Measurements from ENCODE around the gene SCN3B.

SCN3B gene

DNA sequence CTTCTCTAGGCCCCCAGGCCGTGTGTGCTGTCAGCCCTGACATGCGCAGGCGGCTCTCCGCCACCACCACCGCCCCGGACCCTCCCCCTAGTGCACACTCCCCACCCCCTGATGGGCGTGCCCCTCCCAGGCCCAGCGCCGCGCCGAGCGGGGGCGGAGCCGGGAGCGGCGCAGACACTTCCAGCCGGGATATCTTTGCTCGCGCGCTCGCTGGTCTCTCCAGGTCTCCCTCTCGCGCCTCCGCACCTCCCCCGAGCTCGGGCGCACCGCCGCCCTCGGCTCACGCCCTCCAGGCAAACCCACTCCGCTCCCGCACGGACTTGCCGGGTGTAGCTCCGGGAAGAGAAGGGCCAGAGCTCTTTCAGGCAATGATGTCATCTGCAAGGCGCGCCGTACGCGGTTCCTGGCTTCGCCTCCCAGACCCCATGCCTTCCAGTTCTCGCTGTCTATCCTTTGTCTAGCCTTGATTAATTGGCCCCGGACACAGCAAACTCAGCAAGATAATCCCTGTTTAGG lies at the start of gene SCN3B (continued):
- TF ChIP-seq ZNF302 (tag by site-specific recombination; IDR thresholded peaks at IDR 0.05; ENCODE audit: low read depth) (no peak), KLF10 (tag by site-specific recombination; IDR thresholded peaks at IDR 0.05) (peak; percentile 59; the same call in 1 of the 2 replicates), ZNF701 (tag by site-specific recombination; IDR thresholded peaks at IDR 0.05) (no peak), ZNF423 (tag by site-specific recombination; IDR thresholded peaks at IDR 0.05) (no peak), HOXD13 (CRISPR knock-in tag; IDR thresholded peaks at IDR 0.05; ENCODE audit: borderline replicate concordance) (no peak), GLI4 (tag by site-specific recombination; IDR thresholded peaks at IDR 0.05) (no peak), MYNN (tag by site-specific recombination; IDR thresholded peaks at IDR 0.05; ENCODE audit: borderline replicate concordance) (no peak), ZNF776 (tag by site-specific recombination; IDR thresholded peaks at IDR 0.05; ENCODE audit: borderline replicate concordance) (no peak), GLIS1 (tag by site-specific recombination; IDR thresholded peaks at IDR 0.05) (peak; percentile 56; the same call in 1 of the 2 replicates), ZNF837 (tag by site-specific recombination; IDR thresholded peaks at IDR 0.05) (no peak), PRDM1 (tag by site-specific recombination; IDR thresholded peaks at IDR 0.05) (no peak), ZNF558 (tag by site-specific recombination; IDR thresholded peaks at IDR 0.05) (no peak), ZNF16 (tag by site-specific recombination; IDR thresholded peaks at IDR 0.05; ENCODE audit: low read depth) (no peak), ZNF747 (tag by site-specific recombination; IDR thresholded peaks at IDR 0.05) (no peak), ZNF350 (tag by site-specific recombination; IDR thresholded peaks at IDR 0.05) (no peak), ZNF404 (tag by site-specific recombination; IDR thresholded peaks at IDR 0.05) (no peak), SP2 (tag by site-specific recombination; IDR thresholded peaks at IDR 0.05) (peak; percentile 88), ZSCAN30 (tag by site-specific recombination; IDR thresholded peaks at IDR 0.05) (no peak), ZNF555 (tag by site-specific recombination; conservative IDR thresholded peaks at IDR 0.05) (no peak), WT1 (tag by site-specific recombination; IDR thresholded peaks at IDR 0.05) (peak; percentile 43; the same call in 1 of the 2 replicates), ZNF629 (tag by site-specific recombination; IDR thresholded peaks at IDR 0.05) (peak; percentile 69), ZNF501 (tag by site-specific recombination; IDR thresholded peaks at IDR 0.05) (no peak), ZSCAN16 (tag by site-specific recombination; IDR thresholded peaks at IDR 0.05) (no peak), ZNF335 (tag by site-specific recombination; conservative IDR thresholded peaks at IDR 0.05) (0 out of 2 replicates have a peak, but pooled peaks have one; percentile 24), ZNF114 (tag by site-specific recombination; IDR thresholded peaks at IDR 0.05) (no peak), ZBTB48 (tag by site-specific recombination; IDR thresholded peaks at IDR 0.05) (no peak), GLI2 (tag by site-specific recombination; IDR thresholded peaks at IDR 0.05; ENCODE audit: borderline replicate concordance, low read depth) (no peak), ZFHX2 (tag by site-specific recombination; conservative IDR thresholded peaks at IDR 0.05) (peak; percentile 96), ZNF175 (tag by site-specific recombination; IDR thresholded peaks at IDR 0.05) (no peak), ZNF184 (tag by site-specific recombination; IDR thresholded peaks at IDR 0.05) (no peak), ZNF292 (tag by site-specific recombination; IDR thresholded peaks at IDR 0.05; ENCODE audit: borderline replicate concordance, low read depth) (no peak), SETDB1 (IDR thresholded peaks at IDR 0.05; ENCODE audit: insufficient read length, low read length) (no peak), ZNF341 (tag by site-specific recombination; IDR thresholded peaks at IDR 0.05; ENCODE audit: low read depth) (peak; percentile 95), ZNF670 (tag by site-specific recombination; IDR thresholded peaks at IDR 0.05; ENCODE audit: low read depth) (no peak)
- TF ChIP-seq, protein P1, sequence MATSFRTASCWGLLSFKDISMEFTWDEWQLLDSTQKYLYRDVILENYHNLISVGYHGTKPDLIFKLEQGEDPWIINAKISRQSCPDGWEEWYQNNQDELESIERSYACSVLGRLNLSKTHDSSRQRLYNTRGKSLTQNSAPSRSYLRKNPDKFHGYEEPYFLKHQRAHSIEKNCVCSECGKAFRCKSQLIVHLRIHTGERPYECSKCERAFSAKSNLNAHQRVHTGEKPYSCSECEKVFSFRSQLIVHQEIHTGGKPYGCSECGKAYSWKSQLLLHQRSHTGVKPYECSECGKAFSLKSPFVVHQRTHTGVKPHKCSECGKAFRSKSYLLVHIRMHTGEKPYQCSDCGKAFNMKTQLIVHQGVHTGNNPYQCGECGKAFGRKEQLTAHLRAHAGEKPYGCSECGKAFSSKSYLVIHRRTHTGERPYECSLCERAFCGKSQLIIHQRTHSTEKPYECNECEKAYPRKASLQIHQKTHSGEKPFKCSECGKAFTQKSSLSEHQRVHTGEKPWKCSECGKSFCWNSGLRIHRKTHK (tag by site-specific recombination; IDR thresholded peaks at IDR 0.05), result no peak
- TF ChIP-seq, protein P2, sequence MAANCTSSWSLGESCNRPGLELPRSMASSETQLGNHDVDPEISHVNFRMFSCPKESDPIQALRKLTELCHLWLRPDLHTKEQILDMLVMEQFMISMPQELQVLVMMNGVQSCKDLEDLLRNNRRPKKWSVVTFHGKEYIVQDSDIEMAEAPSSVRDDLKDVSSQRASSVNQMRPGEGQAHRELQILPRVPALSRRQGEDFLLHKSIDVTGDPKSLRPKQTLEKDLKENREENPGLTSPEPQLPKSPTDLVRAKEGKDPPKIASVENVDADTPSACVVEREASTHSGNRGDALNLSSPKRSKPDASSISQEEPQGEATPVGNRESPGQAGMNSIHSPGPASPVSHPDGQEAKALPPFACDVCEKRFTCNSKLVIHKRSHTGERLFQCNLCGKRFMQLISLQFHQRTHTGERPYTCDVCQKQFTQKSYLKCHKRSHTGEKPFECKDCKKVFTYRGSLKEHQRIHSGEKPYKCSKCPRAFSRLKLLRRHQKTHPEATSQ (tag by site-specific recombination; IDR thresholded peaks at IDR 0.05), result no peak
- TF ChIP-seq, protein P3, sequence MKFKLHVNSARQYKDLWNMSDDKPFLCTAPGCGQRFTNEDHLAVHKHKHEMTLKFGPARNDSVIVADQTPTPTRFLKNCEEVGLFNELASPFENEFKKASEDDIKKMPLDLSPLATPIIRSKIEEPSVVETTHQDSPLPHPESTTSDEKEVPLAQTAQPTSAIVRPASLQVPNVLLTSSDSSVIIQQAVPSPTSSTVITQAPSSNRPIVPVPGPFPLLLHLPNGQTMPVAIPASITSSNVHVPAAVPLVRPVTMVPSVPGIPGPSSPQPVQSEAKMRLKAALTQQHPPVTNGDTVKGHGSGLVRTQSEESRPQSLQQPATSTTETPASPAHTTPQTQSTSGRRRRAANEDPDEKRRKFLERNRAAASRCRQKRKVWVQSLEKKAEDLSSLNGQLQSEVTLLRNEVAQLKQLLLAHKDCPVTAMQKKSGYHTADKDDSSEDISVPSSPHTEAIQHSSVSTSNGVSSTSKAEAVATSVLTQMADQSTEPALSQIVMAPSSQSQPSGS (tag by site-specific recombination; IDR thresholded peaks at IDR 0.05; ENCODE audit: low read depth), result peak; percentile 92
- TF ChIP-seq, protein P4, sequence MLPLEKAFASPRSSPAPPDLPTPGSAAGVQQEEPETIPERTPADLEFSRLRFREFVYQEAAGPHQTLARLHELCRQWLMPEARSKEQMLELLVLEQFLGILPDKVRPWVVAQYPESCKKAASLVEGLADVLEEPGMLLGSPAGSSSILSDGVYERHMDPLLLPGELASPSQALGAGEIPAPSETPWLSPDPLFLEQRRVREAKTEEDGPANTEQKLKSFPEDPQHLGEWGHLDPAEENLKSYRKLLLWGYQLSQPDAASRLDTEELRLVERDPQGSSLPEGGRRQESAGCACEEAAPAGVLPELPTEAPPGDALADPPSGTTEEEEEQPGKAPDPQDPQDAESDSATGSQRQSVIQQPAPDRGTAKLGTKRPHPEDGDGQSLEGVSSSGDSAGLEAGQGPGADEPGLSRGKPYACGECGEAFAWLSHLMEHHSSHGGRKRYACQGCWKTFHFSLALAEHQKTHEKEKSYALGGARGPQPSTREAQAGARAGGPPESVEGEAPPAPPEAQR (tag by site-specific recombination; IDR thresholded peaks at IDR 0.05), result no peak

Measured in HEK293 (cell line).